ENCODE measurements around the gene PLA1A. TPM values are rescaled to one million over a fixed set of nuclear protein-coding genes. Genes with fewer than 3 reads are reported as not detected.

Gene PLA1A
- total and polyA plus RNA-seq, 4 donors: 1.8 to 10.3 (median 6.6) TPM

GRCh38 chr3:119598410-119599098 is 869 bp downstream of the PLA1A start:
- DNase-seq: no peak
- TF ChIP-seq, protein P1, sequence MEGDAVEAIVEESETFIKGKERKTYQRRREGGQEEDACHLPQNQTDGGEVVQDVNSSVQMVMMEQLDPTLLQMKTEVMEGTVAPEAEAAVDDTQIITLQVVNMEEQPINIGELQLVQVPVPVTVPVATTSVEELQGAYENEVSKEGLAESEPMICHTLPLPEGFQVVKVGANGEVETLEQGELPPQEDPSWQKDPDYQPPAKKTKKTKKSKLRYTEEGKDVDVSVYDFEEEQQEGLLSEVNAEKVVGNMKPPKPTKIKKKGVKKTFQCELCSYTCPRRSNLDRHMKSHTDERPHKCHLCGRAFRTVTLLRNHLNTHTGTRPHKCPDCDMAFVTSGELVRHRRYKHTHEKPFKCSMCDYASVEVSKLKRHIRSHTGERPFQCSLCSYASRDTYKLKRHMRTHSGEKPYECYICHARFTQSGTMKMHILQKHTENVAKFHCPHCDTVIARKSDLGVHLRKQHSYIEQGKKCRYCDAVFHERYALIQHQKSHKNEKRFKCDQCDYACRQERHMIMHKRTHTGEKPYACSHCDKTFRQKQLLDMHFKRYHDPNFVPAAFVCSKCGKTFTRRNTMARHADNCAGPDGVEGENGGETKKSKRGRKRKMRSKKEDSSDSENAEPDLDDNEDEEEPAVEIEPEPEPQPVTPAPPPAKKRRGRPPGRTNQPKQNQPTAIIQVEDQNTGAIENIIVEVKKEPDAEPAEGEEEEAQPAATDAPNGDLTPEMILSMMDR (IDR thresholded peaks at IDR 0.05; ENCODE audit: control extremely low read depth, extremely low read depth): no peak
- H3K27me3 ChIP-seq (ENCODE audit: control insufficient read depth in 3 of 3, insufficient read depth in 3 of 3, low read length in 2 of 3): no peaks in the 10 kb centered on the region
- peak overlapping the region; percentile 64 to 70 for H3K27ac ChIP-seq (ENCODE audit: low read depth in 1 of 2, low read length in 1 of 2)
- 91 to 96% methylated on average over 1 of the region's 1 CpG for WGBS, 2 donors
- no peak overlapping the region for H3K4me3 ChIP-seq
- no peaks in the 10 kb centered on the region for H3K36me3 ChIP-seq (ENCODE audit: control insufficient read depth in 4 of 4, insufficient read depth in 4 of 4, low read length in 4 of 4)
- peaks cover 2 to 21% (median 4%) of the 10 kb centered on the region in 5 donors for H3K4me1 ChIP-seq (ENCODE audit: control insufficient read depth in 5 of 5, insufficient read depth in 5 of 5, low read length in 5 of 5)
- ATAC-seq (ENCODE audit: insufficient read depth, low FRiP score): no peak
- H3K9ac ChIP-seq (ENCODE audit: insufficient read depth in 1 of 2, low read length in 2 of 2): no peak overlapping the region
- no peaks in the 10 kb centered on the region for H3K9me3 ChIP-seq (ENCODE audit: control insufficient read depth in 4 of 4, insufficient read depth in 3 of 4, low read length in 3 of 4)

DNA sequence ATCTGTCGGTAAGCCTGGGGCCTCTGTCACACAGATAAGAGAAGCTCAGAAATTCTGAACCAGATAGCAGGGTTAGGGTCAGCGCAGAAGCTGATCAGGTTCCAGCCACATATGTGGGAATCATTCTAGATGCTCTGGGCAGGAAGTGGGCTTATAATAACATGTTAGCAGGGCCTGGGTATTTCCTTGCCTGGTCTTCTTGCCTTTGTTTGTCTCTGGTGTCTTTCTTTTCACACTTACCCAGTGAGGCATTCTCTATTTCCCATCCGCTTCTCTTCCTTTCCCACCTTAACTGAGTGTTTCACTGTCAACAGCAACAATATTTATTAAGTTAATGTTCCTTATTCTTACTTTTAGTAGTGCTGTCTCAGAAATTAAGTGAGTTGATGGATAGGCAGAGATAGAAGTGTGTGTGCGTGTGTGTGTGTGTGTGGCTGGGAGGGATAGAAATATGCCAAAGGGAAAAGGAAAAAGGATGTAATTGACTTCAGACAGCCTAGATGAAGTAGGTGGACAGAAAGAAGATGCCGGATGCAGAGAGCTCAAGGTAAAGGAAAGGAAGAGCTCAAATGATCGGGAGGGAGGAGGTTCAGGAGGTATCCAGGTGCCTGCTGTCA is 2.0 kb downstream of the PLA1A start:
- no peak for ATAC-seq (ENCODE audit: insufficient read depth, low FRiP score)
- H3K4me1 ChIP-seq (ENCODE audit: control insufficient read depth in 5 of 5, insufficient read depth in 5 of 5, low read length in 5 of 5): peaks cover 2 to 21% (median 4%) of the 10 kb centered on the region in 5 donors
- no peaks in the 10 kb centered on the region for H3K27me3 ChIP-seq (ENCODE audit: control insufficient read depth in 3 of 3, insufficient read depth in 3 of 3, low read length in 2 of 3)
- H3K36me3 ChIP-seq (ENCODE audit: control insufficient read depth in 4 of 4, insufficient read depth in 4 of 4, low read length in 4 of 4): no peaks in the 10 kb centered on the region
- no peaks in the 10 kb centered on the region for H3K9me3 ChIP-seq (ENCODE audit: control insufficient read depth in 4 of 4, insufficient read depth in 3 of 4, low read length in 3 of 4)
- DNase-seq: no peak
- TF ChIP-seq, protein P1 (IDR thresholded peaks at IDR 0.05; ENCODE audit: control extremely low read depth, extremely low read depth): no peak
- no peak overlapping the region for H3K4me3 ChIP-seq
- H3K9ac ChIP-seq (ENCODE audit: insufficient read depth in 1 of 2, low read length in 2 of 2): no peak overlapping the region
- peak overlapping the region in 1 of 2 donors; percentile 70 for H3K27ac ChIP-seq (ENCODE audit: low read depth in 1 of 2, low read length in 1 of 2)
- 85 to 95% methylated on average over 6 of the region's 6 CpGs for WGBS, 2 donors

DNA sequence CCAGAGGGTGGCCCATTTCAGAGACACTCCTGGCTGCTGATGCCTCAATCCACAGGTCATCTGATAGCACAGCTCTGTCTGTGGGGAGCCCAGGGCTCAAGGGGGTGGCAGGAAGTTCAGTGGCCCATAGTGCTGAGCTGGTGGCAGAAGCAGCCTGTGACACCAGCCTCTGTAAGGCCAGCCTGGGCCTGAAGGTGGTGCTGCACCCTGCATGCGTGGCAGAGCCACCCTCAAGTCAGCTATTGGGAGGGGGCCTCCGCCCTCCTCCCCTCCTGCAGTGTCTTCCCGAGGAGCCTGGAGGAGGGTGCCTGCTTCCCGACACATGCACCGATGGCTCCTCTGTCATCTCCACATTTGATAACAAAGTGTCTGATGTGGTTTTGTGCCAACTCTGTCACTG is 3.0 kb downstream of the PLA1A start:
- WGBS, 2 donors: 49 to 52% methylated on average over 5 of the region's 5 CpGs
- TF ChIP-seq, protein P1 (IDR thresholded peaks at IDR 0.05; ENCODE audit: control extremely low read depth, extremely low read depth): no peak
- Histone ChIP-seq H3K4me3 (no peak overlapping the region), H3K27ac (ENCODE audit: low read depth in 1 of 2, low read length in 1 of 2) (peak overlapping the region in 1 of 2 donors; percentile 15), H3K9me3 (ENCODE audit: control insufficient read depth in 4 of 4, insufficient read depth in 3 of 4, low read length in 3 of 4) (no peaks in the 10 kb centered on the region), H3K36me3 (ENCODE audit: control insufficient read depth in 4 of 4, insufficient read depth in 4 of 4, low read length in 4 of 4) (no peaks in the 10 kb centered on the region), H3K27me3 (ENCODE audit: control insufficient read depth in 3 of 3, insufficient read depth in 3 of 3, low read length in 2 of 3) (no peaks in the 10 kb centered on the region), H3K4me1 (ENCODE audit: control insufficient read depth in 5 of 5, insufficient read depth in 5 of 5, low read length in 5 of 5) (peaks cover 2 to 21% (median 4%) of the 10 kb centered on the region in 5 donors), H3K9ac (ENCODE audit: insufficient read depth in 1 of 2, low read length in 2 of 2) (no peak overlapping the region)
- ATAC-seq (ENCODE audit: insufficient read depth, low FRiP score): no peak
- DNase-seq: no peak
